Neural cell (in vitro differentiated cells): ENCODE results near the gene GRIP1. TPM values are rescaled to one million over a fixed set of nuclear protein-coding genes. Genes with fewer than 3 reads are reported as not detected.

Source experiments
- H2AFZ ChIP-seq: fragments of 200-600, 300-800 bp; sonication (generic), shearing (Covaris generic); 2 replicates; pipeline ENCODE4 v1.6.0; 2014; ENCODE audit warnings: low read depth, mild to moderate bottlenecking, antibody characterized with exemption, low read length, moderate library complexity
- H3F3A ChIP-seq: fragments of 200-600 bp; shearing (Covaris generic); 2 replicates; pipeline ENCODE4 v1.6.1; 2016; ENCODE audit warnings: mild to moderate bottlenecking, moderate library complexity, mixed read lengths, antibody characterized with exemption, low read length; ENCODE audit not compliant: insufficient read depth, poor library complexity, severe bottlenecking
- H3K27ac ChIP-seq: fragments of 200-600, 300-800 bp; sonication (generic), shearing (Covaris generic); 2 replicates; pipeline ENCODE4 v1.5.1; 2014; ENCODE audit warnings: mild to moderate bottlenecking, low read length, moderate library complexity
- H3K27me3 ChIP-seq: fragments of 300-800, 200-600 bp; sonication (generic), shearing (Covaris generic); 2 replicates; pipeline ENCODE4 v1.6.0; 2014; ENCODE audit warnings: mild to moderate bottlenecking, low read depth, low read length, moderate library complexity; ENCODE audit not compliant: insufficient read depth
- H3K36me3 ChIP-seq: fragments of 300-800, 200-600 bp; sonication (generic), shearing (Covaris generic); 2 replicates; pipeline ENCODE4 v1.5.1; 2014; ENCODE audit warnings: mild to moderate bottlenecking, antibody characterized with exemption, low read length, moderate library complexity; ENCODE audit not compliant: insufficient read depth
- H3K4me2 ChIP-seq: fragments of 300-800, 200-600 bp; sonication (generic), shearing (Covaris generic); 2 replicates; pipeline ENCODE4 v1.6.0; 2014; ENCODE audit warnings: mild to moderate bottlenecking, low read length
- H3K4me3 ChIP-seq: fragments of 300-800, 200-600 bp; sonication (generic), shearing (Covaris generic); 2 replicates; pipeline ENCODE4 v1.5.1; 2014; ENCODE audit warnings: mild to moderate bottlenecking, low read length, moderate library complexity
- H3K79me2 ChIP-seq: fragments of 200-600 bp; shearing (Covaris generic); replicated peaks from 2 replicates; pipeline ENCODE4 v1.6.0; 2014; ENCODE audit warnings: mild to moderate bottlenecking, low read length, moderate library complexity; ENCODE audit not compliant: insufficient read depth
- H3K9ac ChIP-seq: fragments of 300-800, 200-600 bp; sonication (generic), shearing (Covaris generic); 2 replicates; pipeline ENCODE4 v1.6.1; 2016; ENCODE audit warnings: mild to moderate bottlenecking, low read length, mixed read lengths
- H3K9me2 ChIP-seq: fragments of 200-600 bp; shearing (Covaris generic); 2 replicates; pipeline ENCODE4 v1.6.1; 2016; ENCODE audit warnings: mild to moderate bottlenecking, low read length, mixed read lengths; ENCODE audit not compliant: insufficient read depth
- H3K9me3 ChIP-seq: fragments of 200-600, 300-800 bp; sonication (generic), shearing (Covaris generic); 2 replicates; pipeline ENCODE4 v1.6.1; 2016; ENCODE audit warnings: mild to moderate bottlenecking, mixed run types, low read length, moderate library complexity, mixed read lengths
- H4K20me1 ChIP-seq: fragments of 200-600 bp; shearing (Covaris generic); 2 replicates; pipeline ENCODE4 v1.6.1; 2016; ENCODE audit warnings: mild to moderate bottlenecking, mixed run types; ENCODE audit not compliant: insufficient read depth
- CTCF ChIP-seq: fragments of 450-650 bp; IDR thresholded peaks from 2 replicates; pipeline ENCODE4 v1.5.1; 2014; ENCODE audit warnings: antibody characterized with exemption, mild to moderate bottlenecking, moderate library complexity; ENCODE audit not compliant: poor library complexity, severe bottlenecking
- EP300 ChIP-seq: fragments of 450-650 bp; conservative IDR thresholded peaks from 2 replicates; pipeline ENCODE4 v1.6.1; 2014; ENCODE audit warnings: antibody characterized with exemption, mild to moderate bottlenecking, moderate library complexity; ENCODE audit not compliant: poor library complexity, severe bottlenecking
- EZH2 ChIP-seq: fragments of 200-600, 300-800 bp; shearing (Covaris generic), sonication (generic); IDR thresholded peaks from 2 replicates; pipeline ENCODE4 v1.6.1; 2014; ENCODE audit warnings: antibody characterized with exemption, low read length, borderline replicate concordance, mild to moderate bottlenecking; ENCODE audit not compliant: insufficient read depth, poor library complexity, severe bottlenecking
- MXI1 ChIP-seq: fragments of 450-650 bp; conservative IDR thresholded peaks from 2 replicates; pipeline ENCODE4 v1.6.1; 2014; ENCODE audit warnings: antibody characterized with exemption, mild to moderate bottlenecking; ENCODE audit not compliant: poor library complexity, severe bottlenecking
- POLR2AphosphoS5 ChIP-seq: IDR thresholded peaks from 2 replicates; pipeline ENCODE4 v1.6.1; 2012
- RAD21 ChIP-seq: fragments of 450-650 bp; conservative IDR thresholded peaks from 2 replicates; pipeline ENCODE4 v1.6.1; 2014; ENCODE audit warnings: antibody characterized with exemption, mild to moderate bottlenecking, moderate library complexity
- SMC3 ChIP-seq: fragments of 450-650 bp; conservative IDR thresholded peaks from 2 replicates; pipeline ENCODE4 v1.6.1; 2014; ENCODE audit warnings: antibody characterized with exemption, mild to moderate bottlenecking, moderate library complexity; ENCODE audit not compliant: poor library complexity
- TAF1 ChIP-seq: IDR thresholded peaks from 2 replicates; pipeline ENCODE4 v1.6.1; 2012; ENCODE audit warnings: low read depth
- polyA plus RNA-seq: library from polyadenylated mRNA; depleted of rRNA; stranded (reverse); fragments of >200 nt; gene quantifications from 2 replicates; pipeline ENCODE4 v1.2.3, GENCODE V29; 2014
- TF ChIP-seq, protein P1 (sequence below): IDR thresholded peaks from 2 replicates; pipeline ENCODE4 v1.6.1; 2012; ENCODE audit warnings: borderline replicate concordance

GRIP1 gene
- polyA plus RNA-seq, 1 donor from 2014 or later = 41.1 TPM

GRCh38 chr12:66405395-66405794 is 273.5 kb downstream of the GRIP1 start:
- no peaks in the 10 kb centered on the region for H3K36me3 ChIP-seq
- no peaks in the 10 kb centered on the region for H4K20me1 ChIP-seq
- H3K9me2 ChIP-seq = no peaks in the 10 kb centered on the region
- H2AFZ ChIP-seq = no peak overlapping the region
- TF ChIP-seq, protein P1, sequence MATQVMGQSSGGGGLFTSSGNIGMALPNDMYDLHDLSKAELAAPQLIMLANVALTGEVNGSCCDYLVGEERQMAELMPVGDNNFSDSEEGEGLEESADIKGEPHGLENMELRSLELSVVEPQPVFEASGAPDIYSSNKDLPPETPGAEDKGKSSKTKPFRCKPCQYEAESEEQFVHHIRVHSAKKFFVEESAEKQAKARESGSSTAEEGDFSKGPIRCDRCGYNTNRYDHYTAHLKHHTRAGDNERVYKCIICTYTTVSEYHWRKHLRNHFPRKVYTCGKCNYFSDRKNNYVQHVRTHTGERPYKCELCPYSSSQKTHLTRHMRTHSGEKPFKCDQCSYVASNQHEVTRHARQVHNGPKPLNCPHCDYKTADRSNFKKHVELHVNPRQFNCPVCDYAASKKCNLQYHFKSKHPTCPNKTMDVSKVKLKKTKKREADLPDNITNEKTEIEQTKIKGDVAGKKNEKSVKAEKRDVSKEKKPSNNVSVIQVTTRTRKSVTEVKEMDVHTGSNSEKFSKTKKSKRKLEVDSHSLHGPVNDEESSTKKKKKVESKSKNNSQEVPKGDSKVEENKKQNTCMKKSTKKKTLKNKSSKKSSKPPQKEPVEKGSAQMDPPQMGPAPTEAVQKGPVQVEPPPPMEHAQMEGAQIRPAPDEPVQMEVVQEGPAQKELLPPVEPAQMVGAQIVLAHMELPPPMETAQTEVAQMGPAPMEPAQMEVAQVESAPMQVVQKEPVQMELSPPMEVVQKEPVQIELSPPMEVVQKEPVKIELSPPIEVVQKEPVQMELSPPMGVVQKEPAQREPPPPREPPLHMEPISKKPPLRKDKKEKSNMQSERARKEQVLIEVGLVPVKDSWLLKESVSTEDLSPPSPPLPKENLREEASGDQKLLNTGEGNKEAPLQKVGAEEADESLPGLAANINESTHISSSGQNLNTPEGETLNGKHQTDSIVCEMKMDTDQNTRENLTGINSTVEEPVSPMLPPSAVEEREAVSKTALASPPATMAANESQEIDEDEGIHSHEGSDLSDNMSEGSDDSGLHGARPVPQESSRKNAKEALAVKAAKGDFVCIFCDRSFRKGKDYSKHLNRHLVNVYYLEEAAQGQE = no peak
- no peak for TF ChIP-seq SMC3
- no peak for TF ChIP-seq EP300
- TF ChIP-seq RAD21 = no peak
- no peak for TF ChIP-seq POLR2AphosphoS5
- no peak for TF ChIP-seq EZH2
- no peak for TF ChIP-seq MXI1
- no peak for TF ChIP-seq TAF1
- TF ChIP-seq CTCF = no peak
- H3K27me3 ChIP-seq = no peaks in the 10 kb centered on the region
- no peaks in the 10 kb centered on the region for H3F3A ChIP-seq
- H3K27ac ChIP-seq = no peak overlapping the region
- H3K9me3 ChIP-seq = no peaks in the 10 kb centered on the region
- H3K4me3 ChIP-seq = no peak overlapping the region
- no peak overlapping the region for H3K9ac ChIP-seq
- no peaks in the 10 kb centered on the region for H3K79me2 ChIP-seq
- H3K4me2 ChIP-seq = no peak overlapping the region

- no peak overlapping the region for H3K27ac ChIP-seq
- no peak overlapping the region for H2AFZ ChIP-seq
- no peaks in the 10 kb centered on the region for H3K9me2 ChIP-seq
- H3K27me3 ChIP-seq = no peaks in the 10 kb centered on the region
- H3K9ac ChIP-seq = no peak overlapping the region
- H3K4me2 ChIP-seq = no peak overlapping the region
- no peaks in the 10 kb centered on the region for H3K36me3 ChIP-seq
- H3F3A ChIP-seq = no peaks in the 10 kb centered on the region
- TF ChIP-seq SMC3 (no peak), MXI1 (no peak), TAF1 (no peak), EZH2 (no peak), EP300 (no peak), CTCF (no peak), POLR2AphosphoS5 (no peak), RAD21 (no peak)
- TF ChIP-seq, protein P1 = no peak
- no peaks in the 10 kb centered on the region for H4K20me1 ChIP-seq
- no peaks in the 10 kb centered on the region for H3K79me2 ChIP-seq
- no peaks in the 10 kb centered on the region for H3K9me3 ChIP-seq
- H3K4me3 ChIP-seq = no peak overlapping the region
Observed at GRCh38 chr12:66403746-66404145, 275.1 kb downstream of the GRIP1 start.
